ENCODE results near the gene ZNF775. TPM values are rescaled to one million over a fixed set of nuclear protein-coding genes. Genes with fewer than 3 reads are reported as not detected.

The ZNF775 gene
- total and polyA plus RNA-seq, 2 of the 13 experiments (the other 11 are each of a cell fraction or from before 2014, with no cell fraction given), result 3.1 to 3.2 TPM

DNA sequence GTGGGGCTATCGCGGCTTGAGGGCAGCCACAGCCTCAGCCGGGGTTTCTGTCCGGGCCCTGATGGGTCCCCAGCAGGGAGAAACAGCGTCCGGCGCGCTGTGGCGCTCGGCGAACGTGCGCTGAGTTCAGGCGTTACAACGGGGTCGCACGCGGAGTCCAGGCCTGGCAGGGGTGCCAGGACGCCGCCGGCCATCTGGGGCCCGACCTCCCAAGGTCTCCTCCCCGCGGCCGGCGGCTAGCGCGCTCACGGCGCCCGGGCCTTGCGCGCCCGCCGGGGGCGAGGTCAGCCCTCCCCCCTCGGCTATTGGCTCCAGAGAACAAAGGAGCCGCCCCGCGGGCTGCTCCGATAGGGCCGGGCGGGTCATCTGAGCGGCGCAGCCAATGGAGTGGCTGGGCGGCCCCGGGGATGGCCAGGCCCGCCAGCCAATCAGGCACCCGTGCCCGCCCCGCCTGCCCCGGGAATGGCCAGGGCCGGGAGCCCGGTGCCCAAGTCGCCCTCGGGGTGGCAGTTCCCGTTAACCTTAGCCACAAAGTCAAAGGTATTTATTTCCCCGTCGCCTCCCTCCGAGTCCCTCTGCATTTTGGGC, at the start of gene ZNF775 (continued):
- no peak for TF ChIP-seq ZNF580 (CRISPR knock-in tag; IDR thresholded peaks at IDR 0.05; ENCODE audit: borderline replicate concordance, low read depth)
- peak; percentile 86 for TF ChIP-seq ZFY (CRISPR knock-in tag; IDR thresholded peaks at IDR 0.05)
- 0 out of 4 replicates have a peak, but pooled peaks of 1 of the 2 experiments have one; percentile 16 for TF ChIP-seq REST (IDR thresholded peaks at IDR 0.05; ENCODE audit: borderline replicate concordance in 1 of 2, low read depth in 1 of 2, low read length in 2 of 2)
- no peak for TF ChIP-seq ZNF44 (CRISPR knock-in tag; IDR thresholded peaks at IDR 0.05)
- no peak; a peak in 1 of 4 replicates for TF ChIP-seq KLF16 (CRISPR knock-in tag; IDR thresholded peaks at IDR 0.05)
- TF ChIP-seq SMAD3 (CRISPR knock-in tag; IDR thresholded peaks at IDR 0.05), result no peak; the same call in 1 of the 2 replicates
- peak; percentile 17; the same call in 1 of the 2 replicates for TF ChIP-seq ARNTL (CRISPR knock-in tag; IDR thresholded peaks at IDR 0.05)
- TF ChIP-seq ZNF230 (CRISPR knock-in tag; IDR thresholded peaks at IDR 0.05), result 0 out of 2 replicates have a peak, but pooled peaks have one; percentile 23
- TF ChIP-seq, protein P1, sequence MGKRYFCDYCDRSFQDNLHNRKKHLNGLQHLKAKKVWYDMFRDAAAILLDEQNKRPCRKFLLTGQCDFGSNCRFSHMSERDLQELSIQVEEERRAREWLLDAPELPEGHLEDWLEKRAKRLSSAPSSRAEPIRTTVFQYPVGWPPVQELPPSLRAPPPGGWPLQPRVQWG (CRISPR knock-in tag; IDR thresholded peaks at IDR 0.05; ENCODE audit: borderline replicate concordance, low read depth), result no peak
- TF ChIP-seq, protein P2, sequence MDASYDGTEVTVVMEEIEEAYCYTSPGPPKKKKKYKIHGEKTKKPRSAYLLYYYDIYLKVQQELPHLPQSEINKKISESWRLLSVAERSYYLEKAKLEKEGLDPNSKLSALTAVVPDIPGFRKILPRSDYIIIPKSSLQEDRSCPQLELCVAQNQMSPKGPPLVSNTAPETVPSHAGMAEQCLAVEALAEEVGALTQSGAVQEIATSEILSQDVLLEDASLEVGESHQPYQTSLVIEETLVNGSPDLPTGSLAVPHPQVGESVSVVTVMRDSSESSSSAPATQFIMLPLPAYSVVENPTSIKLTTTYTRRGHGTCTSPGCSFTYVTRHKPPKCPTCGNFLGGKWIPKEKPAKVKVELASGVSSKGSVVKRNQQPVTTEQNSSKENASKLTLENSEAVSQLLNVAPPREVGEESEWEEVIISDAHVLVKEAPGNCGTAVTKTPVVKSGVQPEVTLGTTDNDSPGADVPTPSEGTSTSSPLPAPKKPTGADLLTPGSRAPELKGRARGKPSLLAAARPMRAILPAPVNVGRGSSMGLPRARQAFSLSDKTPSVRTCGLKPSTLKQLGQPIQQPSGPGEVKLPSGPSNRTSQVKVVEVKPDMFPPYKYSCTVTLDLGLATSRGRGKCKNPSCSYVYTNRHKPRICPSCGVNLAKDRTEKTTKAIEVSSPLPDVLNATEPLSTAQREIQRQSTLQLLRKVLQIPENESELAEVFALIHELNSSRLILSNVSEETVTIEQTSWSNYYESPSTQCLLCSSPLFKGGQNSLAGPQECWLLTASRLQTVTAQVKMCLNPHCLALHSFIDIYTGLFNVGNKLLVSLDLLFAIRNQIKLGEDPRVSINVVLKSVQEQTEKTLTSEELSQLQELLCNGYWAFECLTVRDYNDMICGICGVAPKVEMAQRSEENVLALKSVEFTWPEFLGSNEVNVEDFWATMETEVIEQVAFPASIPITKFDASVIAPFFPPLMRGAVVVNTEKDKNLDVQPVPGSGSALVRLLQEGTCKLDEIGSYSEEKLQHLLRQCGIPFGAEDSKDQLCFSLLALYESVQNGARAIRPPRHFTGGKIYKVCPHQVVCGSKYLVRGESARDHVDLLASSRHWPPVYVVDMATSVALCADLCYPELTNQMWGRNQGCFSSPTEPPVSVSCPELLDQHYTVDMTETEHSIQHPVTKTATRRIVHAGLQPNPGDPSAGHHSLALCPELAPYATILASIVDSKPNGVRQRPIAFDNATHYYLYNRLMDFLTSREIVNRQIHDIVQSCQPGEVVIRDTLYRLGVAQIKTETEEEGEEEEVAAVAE (CRISPR knock-in tag; IDR thresholded peaks at IDR 0.05; ENCODE audit: borderline replicate concordance), result no peak
- peak; percentile 11; the same call in 1 of the 2 replicates for TF ChIP-seq NR2F6 (IDR thresholded peaks at IDR 0.05)
- no peak; the same call in 1 of the 2 replicates for TF ChIP-seq NR2F6 (CRISPR knock-in tag; IDR thresholded peaks at IDR 0.05)
- no peak for TF ChIP-seq ZNF232 (CRISPR knock-in tag; IDR thresholded peaks at IDR 0.05; ENCODE audit: borderline replicate concordance)
- 0 out of 2 replicates have a peak, but pooled peaks have one; percentile 60 for TF ChIP-seq ZSCAN9 (CRISPR knock-in tag; IDR thresholded peaks at IDR 0.05; ENCODE audit: borderline replicate concordance)
- TF ChIP-seq KDM6A (CRISPR knock-in tag; IDR thresholded peaks at IDR 0.05; ENCODE audit: low read depth), result no peak
- TF ChIP-seq ZBTB2 (CRISPR knock-in tag; IDR thresholded peaks at IDR 0.05; ENCODE audit: low read depth), result peak; percentile 68; the same call in 1 of the 2 replicates
- no peak for TF ChIP-seq ZBTB8A (CRISPR knock-in tag; IDR thresholded peaks at IDR 0.05; ENCODE audit: borderline replicate concordance, low read depth)
- TF ChIP-seq RAD51 (IDR thresholded peaks at IDR 0.05; ENCODE audit: borderline replicate concordance), result peak; percentile 18; the same call in 1 of the 2 replicates
- TF ChIP-seq ZNF557 (CRISPR knock-in tag; IDR thresholded peaks at IDR 0.05), result no peak
- no peak for TF ChIP-seq ZNF234 (CRISPR knock-in tag; conservative IDR thresholded peaks at IDR 0.05)
- no peak for TF ChIP-seq XBP1 (CRISPR knock-in tag; IDR thresholded peaks at IDR 0.05)
